Testis (tissue), 2 donors: Measurements from ENCODE around the gene OR4N2.

Experiments used
- CTCF ChIP-seq, 3 experiments: fragments of 450-650 bp in 2 of 3; fragments of 200-600 bp in 1 of 3; sonication (generic) in 1 of 3; IDR thresholded peaks; one replicate each; pipeline ENCODE4 v1.5.1; 2016 to 2019; ENCODE audit warnings: antibody characterized with exemption in 3 of 3, mild to moderate bottlenecking in 2 of 3, moderate library complexity in 1 of 3
- POLR2A ChIP-seq: fragments of 450-650 bp; IDR thresholded peaks from one replicate; pipeline ENCODE4 v1.6.1; 2017; ENCODE audit warnings: antibody characterized with exemption, mild to moderate bottlenecking, moderate library complexity

- no peak for TF ChIP-seq CTCF (IDR thresholded peaks at IDR 0.05)
- no peak for TF ChIP-seq POLR2A
These were observed 28.0 kb upstream of the OR4N2 start for GRCh38 chr14:19775587-19775986.
